ENCODE results near the gene ZNF827.

Gene ZNF827

DNA sequence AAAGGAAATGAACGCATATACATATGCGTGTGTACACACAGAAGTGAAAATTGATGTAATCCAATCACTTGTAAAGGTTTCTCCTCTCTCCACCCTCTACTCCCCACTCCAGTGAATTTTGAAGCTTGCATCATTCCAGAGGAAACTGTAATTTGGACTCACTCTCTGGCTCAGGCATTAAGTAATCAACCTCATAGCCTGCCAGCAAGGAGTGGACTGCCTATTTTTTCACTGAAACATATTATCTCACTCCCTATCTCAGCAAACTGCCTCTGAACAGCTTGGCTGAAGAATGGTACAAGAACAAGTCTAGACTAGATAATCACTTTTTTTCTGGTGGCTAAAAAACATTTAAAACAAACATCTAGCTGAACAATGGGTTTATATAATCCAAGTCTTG is 134.5 kb downstream of the ZNF827 start:
- no peak overlapping the region for H3K4me3 ChIP-seq (ENCODE audit: low read depth in 1 of 2, low read length in 2 of 2)
- H3K36me3 ChIP-seq (ENCODE audit: insufficient read depth, low read length) = no peaks in the 10 kb centered on the region
- H3K9me3 ChIP-seq (ENCODE audit: low read length) = no peaks in the 10 kb centered on the region
- no peaks in the 10 kb centered on the region for H3K27me3 ChIP-seq (ENCODE audit: control insufficient read depth in 1 of 2, insufficient read depth in 2 of 2, low read length in 2 of 2)
- no peak overlapping the region for H3K9ac ChIP-seq (ENCODE audit: low read length)
- H3K27ac ChIP-seq (ENCODE audit: low read depth, low read length) = no peak overlapping the region
- peaks cover 4% of the 10 kb centered on the region for H3K4me1 ChIP-seq (ENCODE audit: insufficient read depth, low read length)

- H3K9me3 ChIP-seq (ENCODE audit: low read length) = no peaks in the 10 kb centered on the region
- no peaks in the 10 kb centered on the region for H3K27me3 ChIP-seq (ENCODE audit: control insufficient read depth in 1 of 2, insufficient read depth in 2 of 2, low read length in 2 of 2)
- H3K4me1 ChIP-seq (ENCODE audit: insufficient read depth, low read length) = no peaks in the 10 kb centered on the region
- no peak overlapping the region for H3K27ac ChIP-seq (ENCODE audit: low read depth, low read length)
- H3K9ac ChIP-seq (ENCODE audit: low read length) = no peak overlapping the region
- no peak overlapping the region for H3K4me3 ChIP-seq (ENCODE audit: low read depth in 1 of 2, low read length in 2 of 2)
- H3K36me3 ChIP-seq (ENCODE audit: insufficient read depth, low read length) = no peaks in the 10 kb centered on the region
Measured at GRCh38 chr4:145799223-145799622, 139.4 kb downstream of the ZNF827 start.

DNA sequence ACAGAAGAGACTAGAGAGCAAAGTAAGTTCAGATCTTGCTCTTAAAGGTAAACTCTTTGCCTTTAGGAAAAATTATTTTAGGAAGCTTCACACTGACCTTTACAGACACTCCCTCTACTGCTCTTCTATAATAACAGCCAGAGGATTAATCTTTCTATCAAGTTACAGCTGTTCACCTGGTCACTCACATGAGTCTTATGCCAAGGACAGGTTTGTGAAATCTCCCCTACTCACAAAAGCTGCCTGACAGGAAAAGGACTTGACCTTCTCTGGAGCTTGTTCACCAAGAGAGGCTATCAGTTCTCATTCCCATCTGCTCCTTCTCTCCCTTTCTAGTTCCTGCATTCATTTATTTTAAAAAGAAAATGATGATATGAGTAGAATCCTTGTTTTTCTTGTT is 141.3 kb downstream of the ZNF827 start:
- Histone ChIP-seq H3K36me3 (ENCODE audit: insufficient read depth, low read length) (no peaks in the 10 kb centered on the region), H3K9me3 (ENCODE audit: low read length) (no peaks in the 10 kb centered on the region), H3K9ac (ENCODE audit: low read length) (no peak overlapping the region), H3K4me3 (ENCODE audit: low read depth in 1 of 2, low read length in 2 of 2) (no peak overlapping the region), H3K27me3 (ENCODE audit: control insufficient read depth in 1 of 2, insufficient read depth in 2 of 2, low read length in 2 of 2) (no peaks in the 10 kb centered on the region), H3K4me1 (ENCODE audit: insufficient read depth, low read length) (no peaks in the 10 kb centered on the region), H3K27ac (ENCODE audit: low read depth, low read length) (no peak overlapping the region)

GRCh38 chr4:145796346-145796745 is 142.3 kb downstream of the ZNF827 start:
- H3K4me1 ChIP-seq (ENCODE audit: insufficient read depth, low read length) = no peaks in the 10 kb centered on the region
- no peak overlapping the region for H3K27ac ChIP-seq (ENCODE audit: low read depth, low read length)
- H3K9me3 ChIP-seq (ENCODE audit: low read length) = no peaks in the 10 kb centered on the region
- H3K27me3 ChIP-seq (ENCODE audit: control insufficient read depth in 1 of 2, insufficient read depth in 2 of 2, low read length in 2 of 2) = no peaks in the 10 kb centered on the region
- no peaks in the 10 kb centered on the region for H3K36me3 ChIP-seq (ENCODE audit: insufficient read depth, low read length)
- no peak overlapping the region for H3K4me3 ChIP-seq (ENCODE audit: low read depth in 1 of 2, low read length in 2 of 2)
- no peak overlapping the region for H3K9ac ChIP-seq (ENCODE audit: low read length)

DNA sequence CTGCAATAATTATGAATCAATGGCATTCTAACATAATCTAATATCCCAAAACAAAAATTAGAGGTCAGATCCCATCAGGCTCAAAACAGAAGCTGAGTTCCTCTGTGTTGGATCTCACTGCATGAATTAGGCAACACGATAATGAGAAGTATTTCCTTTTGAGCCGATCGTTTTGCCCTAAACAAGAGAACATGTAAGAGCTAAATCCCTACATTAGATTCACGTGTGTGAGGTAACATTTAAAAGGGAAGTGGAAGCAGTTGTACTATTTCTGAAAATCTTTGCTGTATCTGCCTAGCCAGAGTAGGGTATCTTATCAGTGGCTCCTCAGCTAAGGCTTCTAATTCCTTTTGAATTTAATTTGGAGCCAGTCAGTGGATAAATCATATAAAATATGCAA is 143.1 kb downstream of the ZNF827 start:
- Histone ChIP-seq H3K4me1 (ENCODE audit: insufficient read depth, low read length) (no peaks in the 10 kb centered on the region), H3K27ac (ENCODE audit: low read depth, low read length) (no peak overlapping the region), H3K27me3 (ENCODE audit: control insufficient read depth in 1 of 2, insufficient read depth in 2 of 2, low read length in 2 of 2) (no peaks in the 10 kb centered on the region), H3K9ac (ENCODE audit: low read length) (no peak overlapping the region), H3K4me3 (ENCODE audit: low read depth in 1 of 2, low read length in 2 of 2) (no peak overlapping the region), H3K36me3 (ENCODE audit: insufficient read depth, low read length) (no peaks in the 10 kb centered on the region), H3K9me3 (ENCODE audit: low read length) (no peaks in the 10 kb centered on the region)

GRCh38 chr4:145792429-145792828 is 146.2 kb downstream of the ZNF827 start:
- Histone ChIP-seq H3K4me1 (ENCODE audit: insufficient read depth, low read length) (no peaks in the 10 kb centered on the region), H3K27me3 (ENCODE audit: control insufficient read depth in 1 of 2, insufficient read depth in 2 of 2, low read length in 2 of 2) (no peaks in the 10 kb centered on the region), H3K27ac (ENCODE audit: low read depth, low read length) (no peak overlapping the region), H3K36me3 (ENCODE audit: insufficient read depth, low read length) (no peaks in the 10 kb centered on the region), H3K9ac (ENCODE audit: low read length) (no peak overlapping the region), H3K4me3 (ENCODE audit: low read depth in 1 of 2, low read length in 2 of 2) (no peak overlapping the region), H3K9me3 (ENCODE audit: low read length) (no peaks in the 10 kb centered on the region)

DNA sequence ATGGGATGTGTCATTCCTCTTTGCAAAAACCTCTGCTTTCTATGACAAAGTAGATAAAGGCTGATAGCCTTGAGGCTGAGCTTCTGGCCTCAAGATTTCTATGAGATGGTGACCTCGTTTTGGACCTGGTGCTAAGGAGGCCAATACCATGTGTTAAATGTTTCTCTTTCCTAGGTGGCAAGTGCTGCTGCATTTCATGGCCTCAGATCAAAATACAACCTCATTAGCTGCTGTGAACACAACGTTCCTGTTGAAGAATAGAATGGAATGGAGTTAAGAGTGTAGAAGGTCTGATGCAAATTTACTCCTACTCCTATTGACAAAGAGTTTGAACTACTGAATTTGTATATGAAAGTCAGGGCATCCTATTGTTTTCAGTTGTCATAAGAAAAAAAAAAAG is 146.6 kb downstream of the ZNF827 start:
- H3K9me3 ChIP-seq (ENCODE audit: low read length) = no peaks in the 10 kb centered on the region
- no peaks in the 10 kb centered on the region for H3K4me1 ChIP-seq (ENCODE audit: insufficient read depth, low read length)
- no peak overlapping the region for H3K4me3 ChIP-seq (ENCODE audit: low read depth in 1 of 2, low read length in 2 of 2)
- H3K27ac ChIP-seq (ENCODE audit: low read depth, low read length) = no peak overlapping the region
- no peaks in the 10 kb centered on the region for H3K27me3 ChIP-seq (ENCODE audit: control insufficient read depth in 1 of 2, insufficient read depth in 2 of 2, low read length in 2 of 2)
- H3K9ac ChIP-seq (ENCODE audit: low read length) = no peak overlapping the region
- H3K36me3 ChIP-seq (ENCODE audit: insufficient read depth, low read length) = no peaks in the 10 kb centered on the region

GRCh38 chr4:145788755-145789154 is 149.9 kb downstream of the ZNF827 start:
- H3K36me3 ChIP-seq (ENCODE audit: insufficient read depth, low read length) = no peaks in the 10 kb centered on the region
- no peaks in the 10 kb centered on the region for H3K9me3 ChIP-seq (ENCODE audit: low read length)

GRCh38 chr4:145786830-145787229 is 151.8 kb downstream of the ZNF827 start:
- Histone ChIP-seq H3K27ac (ENCODE audit: low read depth, low read length) (no peak overlapping the region), H3K4me3 (ENCODE audit: low read depth in 1 of 2, low read length in 2 of 2) (no peak overlapping the region), H3K9ac (ENCODE audit: low read length) (no peak overlapping the region), H3K27me3 (ENCODE audit: control insufficient read depth in 1 of 2, insufficient read depth in 2 of 2, low read length in 2 of 2) (no peaks in the 10 kb centered on the region), H3K4me1 (ENCODE audit: insufficient read depth, low read length) (peaks cover 12% of the 10 kb centered on the region), H3K9me3 (ENCODE audit: low read length) (no peaks in the 10 kb centered on the region), H3K36me3 (ENCODE audit: insufficient read depth, low read length) (no peaks in the 10 kb centered on the region)

More at GRCh38 chr4:145788755-145789154, 149.9 kb downstream of the ZNF827 start:
- peaks cover 12% of the 10 kb centered on the region for H3K4me1 ChIP-seq (ENCODE audit: insufficient read depth, low read length)
- no peak overlapping the region for H3K27ac ChIP-seq (ENCODE audit: low read depth, low read length)
- H3K27me3 ChIP-seq (ENCODE audit: control insufficient read depth in 1 of 2, insufficient read depth in 2 of 2, low read length in 2 of 2) = no peaks in the 10 kb centered on the region
- no peak overlapping the region for H3K9ac ChIP-seq (ENCODE audit: low read length)
- H3K4me3 ChIP-seq (ENCODE audit: low read depth in 1 of 2, low read length in 2 of 2) = no peak overlapping the region

DNA sequence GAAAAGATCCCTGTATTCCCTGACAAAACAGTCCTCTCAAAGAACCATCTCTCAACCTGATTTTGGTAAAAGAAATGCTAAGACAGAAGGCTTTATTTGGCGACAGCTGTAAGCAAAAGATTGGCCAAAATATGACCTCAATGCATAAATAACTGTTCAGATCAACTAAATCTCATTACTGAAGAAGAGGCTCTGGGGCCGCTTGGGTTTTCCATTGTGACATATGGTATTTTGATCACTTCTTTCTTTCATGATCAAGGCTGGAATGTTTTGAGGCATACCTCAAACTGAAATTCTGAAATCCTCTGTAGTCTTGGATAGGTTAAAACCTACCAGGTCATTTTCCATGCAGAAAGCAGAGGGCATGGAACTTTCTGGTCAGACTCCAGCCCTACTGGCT is 152.4 kb downstream of the ZNF827 start:
- Histone ChIP-seq H3K9ac (ENCODE audit: low read length) (no peak overlapping the region), H3K27me3 (ENCODE audit: control insufficient read depth in 1 of 2, insufficient read depth in 2 of 2, low read length in 2 of 2) (no peaks in the 10 kb centered on the region), H3K4me3 (ENCODE audit: low read depth in 1 of 2, low read length in 2 of 2) (no peak overlapping the region), H3K4me1 (ENCODE audit: insufficient read depth, low read length) (peaks cover 12% of the 10 kb centered on the region), H3K36me3 (ENCODE audit: insufficient read depth, low read length) (no peaks in the 10 kb centered on the region), H3K9me3 (ENCODE audit: low read length) (no peaks in the 10 kb centered on the region), H3K27ac (ENCODE audit: low read depth, low read length) (no peak overlapping the region)

GRCh38 chr4:145785391-145786008 is 153.1 kb downstream of the ZNF827 start:
- Histone ChIP-seq H3K4me3 (ENCODE audit: low read depth in 1 of 2, low read length in 2 of 2) (no peak overlapping the region), H3K27ac (ENCODE audit: low read depth, low read length) (no peak overlapping the region), H3K9me3 (ENCODE audit: low read length) (no peaks in the 10 kb centered on the region), H3K4me1 (ENCODE audit: insufficient read depth, low read length) (peaks cover 12% of the 10 kb centered on the region), H3K27me3 (ENCODE audit: control insufficient read depth in 1 of 2, insufficient read depth in 2 of 2, low read length in 2 of 2) (no peaks in the 10 kb centered on the region), H3K9ac (ENCODE audit: low read length) (no peak overlapping the region), H3K36me3 (ENCODE audit: insufficient read depth, low read length) (no peaks in the 10 kb centered on the region)

DNA sequence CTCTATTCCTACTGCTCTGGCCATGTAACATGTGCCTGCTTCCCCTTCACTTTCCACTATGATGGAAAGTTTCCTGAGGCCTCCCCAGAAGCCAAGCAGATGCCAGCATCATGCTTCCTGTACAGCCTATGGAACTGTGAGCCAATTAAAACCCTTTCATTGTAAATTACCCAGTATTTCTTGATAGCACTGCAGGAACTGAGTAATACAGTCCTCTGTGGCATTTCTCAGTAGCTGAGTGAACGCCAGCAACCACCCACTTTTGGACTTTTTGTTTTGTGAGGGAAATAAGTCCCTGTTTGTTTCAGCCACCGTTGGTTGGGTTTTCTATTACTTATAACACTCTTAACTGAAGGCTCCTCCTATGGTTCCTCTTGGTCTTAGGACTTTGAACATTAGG is 154.6 kb downstream of the ZNF827 start:
- Histone ChIP-seq H3K27me3 (ENCODE audit: control insufficient read depth in 1 of 2, insufficient read depth in 2 of 2, low read length in 2 of 2) (no peaks in the 10 kb centered on the region), H3K27ac (ENCODE audit: low read depth, low read length) (no peak overlapping the region), H3K9me3 (ENCODE audit: low read length) (no peaks in the 10 kb centered on the region), H3K9ac (ENCODE audit: low read length) (no peak overlapping the region), H3K36me3 (ENCODE audit: insufficient read depth, low read length) (no peaks in the 10 kb centered on the region), H3K4me1 (ENCODE audit: insufficient read depth, low read length) (peaks cover 12% of the 10 kb centered on the region), H3K4me3 (ENCODE audit: low read depth in 1 of 2, low read length in 2 of 2) (no peak overlapping the region)

Measured in muscle layer of colon (tissue), 2 donors.